Myocyte (in vitro differentiated cells): ENCODE measurements around the gene PAWR. TPM values are rescaled to one million over a fixed set of nuclear protein-coding genes. Genes with fewer than 3 reads are reported as not detected.
A peak's percentile ranks its signal among the peaks of the same experiment; 100 is the strongest.
"Not testable (repeated sequence)": the region's sequence is repeated elsewhere in the genome, so short reads cannot be mapped to it uniquely, and the experiment has no call there.

ENCODE experiments used
- DNase-seq: peaks from one replicate; pipeline ENCODE4 v3.0.0-alpha.2; 2012; ENCODE audit warnings: low read depth
- total RNA-seq: library from RNA; depleted of rRNA; stranded (reverse); fragments of >200 nt; gene quantifications from 2 replicates; pipeline ENCODE4 v1.2.3, GENCODE V29; 2014

PAWR gene
- total RNA-seq, 1 donor from 2014 or later, result 6.7 TPM

- DNase-seq, result no peak
Measured at GRCh38 chr12:79687711-79688260, 3.0 kb downstream of the PAWR start.

GRCh38 chr12:79686171-79686570 is 4.6 kb downstream of the PAWR start:
- no peak for DNase-seq

- no peak for DNase-seq
Measured at GRCh38 chr12:79685068-79685467, 5.7 kb downstream of the PAWR start.

GRCh38 chr12:79684338-79684737 is 6.4 kb downstream of the PAWR start:
- DNase-seq, result not testable (repeated sequence)

- DNase-seq, result no peak
Measured at GRCh38 chr12:79682593-79682992, 8.2 kb downstream of the PAWR start.

- peak; percentile 40 for DNase-seq
Measured at GRCh38 chr12:79681008-79681590, 9.7 kb downstream of the PAWR start.

- no peak for DNase-seq
Measured at GRCh38 chr12:79680051-79680450, 10.7 kb downstream of the PAWR start.

GRCh38 chr12:79678306-79678705 is 12.5 kb downstream of the PAWR start:
- DNase-seq, result no peak

- DNase-seq, result no peak
Measured at GRCh38 chr12:79677672-79678071, 13.1 kb downstream of the PAWR start.

- DNase-seq, result no peak
Measured at GRCh38 chr12:79676579-79676978, 14.2 kb downstream of the PAWR start.

GRCh38 chr12:79674629-79675028 is 16.1 kb downstream of the PAWR start:
- peak; percentile 27 for DNase-seq

GRCh38 chr12:79673354-79673753 is 17.4 kb downstream of the PAWR start:
- DNase-seq, result peak; percentile 60

- DNase-seq, result no peak
Measured at GRCh38 chr12:79668113-79668512, 22.7 kb downstream of the PAWR start.

GRCh38 chr12:79665212-79665887 is 25.4 kb downstream of the PAWR start:
- no peak for DNase-seq

- no peak for DNase-seq
Measured at GRCh38 chr12:79664518-79664917, 26.2 kb downstream of the PAWR start.

- DNase-seq, result no peak
Measured at GRCh38 chr12:79662046-79662811, 28.5 kb downstream of the PAWR start.

GRCh38 chr12:79661629-79662028 is 29.1 kb downstream of the PAWR start:
- no peak for DNase-seq

GRCh38 chr12:79659961-79660431 is 30.8 kb downstream of the PAWR start:
- no peak for DNase-seq

- DNase-seq, result no peak
Measured at GRCh38 chr12:79658221-79658620, 32.5 kb downstream of the PAWR start.

GRCh38 chr12:79657136-79657535 is 33.6 kb downstream of the PAWR start:
- no peak for DNase-seq

GRCh38 chr12:79655036-79655435 is 35.7 kb downstream of the PAWR start:
- no peak for DNase-seq

GRCh38 chr12:79652521-79652920 is 38.2 kb downstream of the PAWR start:
- no peak for DNase-seq
